ENCODE data around the gene MRPL12.

MRPL12 gene

DNA sequence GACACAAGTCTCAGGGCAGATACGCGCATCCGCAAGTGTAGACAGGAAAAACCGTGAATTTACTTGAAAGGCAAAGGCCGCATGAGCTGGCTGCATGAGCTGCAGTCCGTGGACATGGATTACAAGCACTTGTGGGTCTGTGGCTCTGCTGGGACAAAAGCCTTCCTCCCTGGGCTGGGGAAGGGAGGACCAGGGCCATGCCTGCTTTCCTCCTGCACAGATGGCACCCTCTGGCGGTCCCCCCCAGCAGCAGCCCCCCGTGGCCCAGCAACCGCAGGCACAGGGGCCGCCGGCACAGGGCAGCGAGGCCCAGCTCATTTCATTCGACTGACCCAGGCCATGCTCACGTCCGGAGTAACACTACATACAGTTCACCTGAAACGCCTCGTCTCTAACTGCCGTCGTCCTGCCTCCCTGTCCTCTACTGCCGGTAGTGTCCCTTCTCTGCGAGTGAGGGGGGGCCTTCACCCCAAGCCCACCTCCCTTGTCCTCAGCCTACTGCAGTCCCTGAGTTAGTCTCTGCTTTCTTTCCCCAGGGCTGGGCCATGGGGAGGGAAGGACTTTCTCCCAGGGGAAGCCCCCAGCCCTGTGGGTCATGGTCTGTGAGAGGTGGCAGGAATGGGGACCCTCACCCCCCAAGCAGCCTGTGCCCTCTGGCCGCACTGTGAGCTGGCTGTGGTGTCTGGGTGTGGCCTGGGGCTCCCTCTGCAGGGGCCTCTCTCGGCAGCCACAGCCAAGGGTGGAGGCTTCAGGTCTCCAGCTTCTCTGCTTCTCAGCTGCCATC, 1.7 kb upstream of the MRPL12 start (continued):
- TF ChIP-seq ZEB2 (tag by site-specific recombination; IDR thresholded peaks at IDR 0.05) (no peak; the same call in 1 of the 2 replicates), ZNF23 (tag by site-specific recombination; IDR thresholded peaks at IDR 0.05; ENCODE audit: borderline replicate concordance) (no peak), ZNF521 (tag by site-specific recombination; IDR thresholded peaks at IDR 0.05) (no peak), ZBTB17 (tag by site-specific recombination; IDR thresholded peaks at IDR 0.05) (no peak), ZNF561 (tag by site-specific recombination; IDR thresholded peaks at IDR 0.05; ENCODE audit: borderline replicate concordance) (peak; percentile 36; the same call in 1 of the 2 replicates), ZNF549 (tag by site-specific recombination; IDR thresholded peaks at IDR 0.05) (no peak), ZFP37 (tag by site-specific recombination; IDR thresholded peaks at IDR 0.05) (0 out of 2 replicates have a peak, but pooled peaks have one; percentile 35), YY2 (tag by site-specific recombination; IDR thresholded peaks at IDR 0.05) (no peak), ZNF514 (tag by site-specific recombination; IDR thresholded peaks at IDR 0.05) (no peak), ZNF391 (tag by site-specific recombination; IDR thresholded peaks at IDR 0.05; ENCODE audit: borderline replicate concordance, low read depth) (no peak), ZNF155 (tag by site-specific recombination; IDR thresholded peaks at IDR 0.05) (no peak), KLF9 (tag by site-specific recombination; IDR thresholded peaks at IDR 0.05; ENCODE audit: low read depth) (0 out of 2 replicates have a peak, but pooled peaks have one; percentile 24), WT1 (tag by site-specific recombination; IDR thresholded peaks at IDR 0.05) (peak; percentile 17; the same call in 1 of the 2 replicates), ZNF510 (tag by site-specific recombination; IDR thresholded peaks at IDR 0.05; ENCODE audit: insufficient replicate concordance) (no peak), KLF1 (tag by site-specific recombination; IDR thresholded peaks at IDR 0.05) (no peak), ZNF132 (tag by site-specific recombination; IDR thresholded peaks at IDR 0.05; ENCODE audit: borderline replicate concordance) (no peak), ZNF530 (tag by site-specific recombination; IDR thresholded peaks at IDR 0.05; ENCODE audit: low read depth) (no peak), YY1 (tag by site-specific recombination; IDR thresholded peaks at IDR 0.05) (no peak), SALL2 (tag by site-specific recombination; IDR thresholded peaks at IDR 0.05; ENCODE audit: borderline replicate concordance) (no peak)
- TF ChIP-seq, protein P1, sequence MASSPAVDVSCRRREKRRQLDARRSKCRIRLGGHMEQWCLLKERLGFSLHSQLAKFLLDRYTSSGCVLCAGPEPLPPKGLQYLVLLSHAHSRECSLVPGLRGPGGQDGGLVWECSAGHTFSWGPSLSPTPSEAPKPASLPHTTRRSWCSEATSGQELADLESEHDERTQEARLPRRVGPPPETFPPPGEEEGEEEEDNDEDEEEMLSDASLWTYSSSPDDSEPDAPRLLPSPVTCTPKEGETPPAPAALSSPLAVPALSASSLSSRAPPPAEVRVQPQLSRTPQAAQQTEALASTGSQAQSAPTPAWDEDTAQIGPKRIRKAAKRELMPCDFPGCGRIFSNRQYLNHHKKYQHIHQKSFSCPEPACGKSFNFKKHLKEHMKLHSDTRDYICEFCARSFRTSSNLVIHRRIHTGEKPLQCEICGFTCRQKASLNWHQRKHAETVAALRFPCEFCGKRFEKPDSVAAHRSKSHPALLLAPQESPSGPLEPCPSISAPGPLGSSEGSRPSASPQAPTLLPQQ (tag by site-specific recombination; IDR thresholded peaks at IDR 0.05) = 0 out of 2 replicates have a peak, but pooled peaks have one; percentile 37
- TF ChIP-seq, protein P2, sequence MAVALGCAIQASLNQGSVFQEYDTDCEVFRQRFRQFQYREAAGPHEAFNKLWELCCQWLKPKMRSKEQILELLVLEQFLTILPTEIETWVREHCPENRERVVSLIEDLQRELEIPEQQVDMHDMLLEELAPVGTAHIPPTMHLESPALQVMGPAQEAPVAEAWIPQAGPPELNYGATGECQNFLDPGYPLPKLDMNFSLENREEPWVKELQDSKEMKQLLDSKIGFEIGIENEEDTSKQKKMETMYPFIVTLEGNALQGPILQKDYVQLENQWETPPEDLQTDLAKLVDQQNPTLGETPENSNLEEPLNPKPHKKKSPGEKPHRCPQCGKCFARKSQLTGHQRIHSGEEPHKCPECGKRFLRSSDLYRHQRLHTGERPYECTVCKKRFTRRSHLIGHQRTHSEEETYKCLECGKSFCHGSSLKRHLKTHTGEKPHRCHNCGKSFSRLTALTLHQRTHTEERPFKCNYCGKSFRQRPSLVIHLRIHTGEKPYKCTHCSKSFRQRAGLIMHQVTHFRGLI (tag by site-specific recombination; IDR thresholded peaks at IDR 0.05) = no peak
- TF ChIP-seq, protein P3, sequence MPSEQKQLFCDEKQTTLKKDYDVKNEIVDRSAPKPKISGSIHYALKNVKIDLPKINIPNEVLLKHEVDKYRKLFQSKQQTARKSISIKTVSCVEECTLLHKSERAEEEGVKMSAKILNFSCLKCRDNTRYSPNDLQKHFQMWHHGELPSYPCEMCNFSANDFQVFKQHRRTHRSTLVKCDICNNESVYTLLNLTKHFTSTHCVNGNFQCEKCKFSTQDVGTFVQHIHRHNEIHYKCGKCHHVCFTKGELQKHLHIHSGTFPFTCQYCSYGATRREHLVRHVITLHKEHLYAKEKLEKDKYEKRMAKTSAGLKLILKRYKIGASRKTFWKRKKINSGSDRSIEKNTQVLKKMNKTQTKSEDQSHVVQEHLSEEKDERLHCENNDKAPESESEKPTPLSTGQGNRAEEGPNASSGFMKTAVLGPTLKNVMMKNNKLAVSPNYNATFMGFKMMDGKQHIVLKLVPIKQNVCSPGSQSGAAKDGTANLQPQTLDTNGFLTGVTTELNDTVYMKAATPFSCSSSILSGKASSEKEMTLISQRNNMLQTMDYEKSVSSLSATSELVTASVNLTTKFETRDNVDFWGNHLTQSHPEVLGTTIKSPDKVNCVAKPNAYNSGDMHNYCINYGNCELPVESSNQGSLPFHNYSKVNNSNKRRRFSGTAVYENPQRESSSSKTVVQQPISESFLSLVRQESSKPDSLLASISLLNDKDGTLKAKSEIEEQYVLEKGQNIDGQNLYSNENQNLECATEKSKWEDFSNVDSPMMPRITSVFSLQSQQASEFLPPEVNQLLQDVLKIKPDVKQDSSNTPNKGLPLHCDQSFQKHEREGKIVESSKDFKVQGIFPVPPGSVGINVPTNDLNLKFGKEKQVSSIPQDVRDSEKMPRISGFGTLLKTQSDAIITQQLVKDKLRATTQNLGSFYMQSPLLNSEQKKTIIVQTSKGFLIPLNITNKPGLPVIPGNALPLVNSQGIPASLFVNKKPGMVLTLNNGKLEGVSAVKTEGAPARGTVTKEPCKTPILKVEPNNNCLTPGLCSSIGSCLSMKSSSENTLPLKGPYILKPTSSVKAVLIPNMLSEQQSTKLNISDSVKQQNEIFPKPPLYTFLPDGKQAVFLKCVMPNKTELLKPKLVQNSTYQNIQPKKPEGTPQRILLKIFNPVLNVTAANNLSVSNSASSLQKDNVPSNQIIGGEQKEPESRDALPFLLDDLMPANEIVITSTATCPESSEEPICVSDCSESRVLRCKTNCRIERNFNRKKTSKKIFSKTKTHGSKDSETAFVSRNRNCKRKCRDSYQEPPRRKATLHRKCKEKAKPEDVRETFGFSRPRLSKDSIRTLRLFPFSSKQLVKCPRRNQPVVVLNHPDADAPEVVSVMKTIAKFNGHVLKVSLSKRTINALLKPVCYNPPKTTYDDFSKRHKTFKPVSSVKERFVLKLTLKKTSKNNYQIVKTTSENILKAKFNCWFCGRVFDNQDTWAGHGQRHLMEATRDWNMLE (tag by site-specific recombination; conservative IDR thresholded peaks at IDR 0.05; ENCODE audit: low read depth) = no peak
- TF ChIP-seq, protein P4, sequence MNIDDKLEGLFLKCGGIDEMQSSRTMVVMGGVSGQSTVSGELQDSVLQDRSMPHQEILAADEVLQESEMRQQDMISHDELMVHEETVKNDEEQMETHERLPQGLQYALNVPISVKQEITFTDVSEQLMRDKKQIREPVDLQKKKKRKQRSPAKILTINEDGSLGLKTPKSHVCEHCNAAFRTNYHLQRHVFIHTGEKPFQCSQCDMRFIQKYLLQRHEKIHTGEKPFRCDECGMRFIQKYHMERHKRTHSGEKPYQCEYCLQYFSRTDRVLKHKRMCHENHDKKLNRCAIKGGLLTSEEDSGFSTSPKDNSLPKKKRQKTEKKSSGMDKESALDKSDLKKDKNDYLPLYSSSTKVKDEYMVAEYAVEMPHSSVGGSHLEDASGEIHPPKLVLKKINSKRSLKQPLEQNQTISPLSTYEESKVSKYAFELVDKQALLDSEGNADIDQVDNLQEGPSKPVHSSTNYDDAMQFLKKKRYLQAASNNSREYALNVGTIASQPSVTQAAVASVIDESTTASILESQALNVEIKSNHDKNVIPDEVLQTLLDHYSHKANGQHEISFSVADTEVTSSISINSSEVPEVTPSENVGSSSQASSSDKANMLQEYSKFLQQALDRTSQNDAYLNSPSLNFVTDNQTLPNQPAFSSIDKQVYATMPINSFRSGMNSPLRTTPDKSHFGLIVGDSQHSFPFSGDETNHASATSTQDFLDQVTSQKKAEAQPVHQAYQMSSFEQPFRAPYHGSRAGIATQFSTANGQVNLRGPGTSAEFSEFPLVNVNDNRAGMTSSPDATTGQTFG (tag by site-specific recombination; IDR thresholded peaks at IDR 0.05; ENCODE audit: borderline replicate concordance) = no peak
- TF ChIP-seq, protein P5, sequence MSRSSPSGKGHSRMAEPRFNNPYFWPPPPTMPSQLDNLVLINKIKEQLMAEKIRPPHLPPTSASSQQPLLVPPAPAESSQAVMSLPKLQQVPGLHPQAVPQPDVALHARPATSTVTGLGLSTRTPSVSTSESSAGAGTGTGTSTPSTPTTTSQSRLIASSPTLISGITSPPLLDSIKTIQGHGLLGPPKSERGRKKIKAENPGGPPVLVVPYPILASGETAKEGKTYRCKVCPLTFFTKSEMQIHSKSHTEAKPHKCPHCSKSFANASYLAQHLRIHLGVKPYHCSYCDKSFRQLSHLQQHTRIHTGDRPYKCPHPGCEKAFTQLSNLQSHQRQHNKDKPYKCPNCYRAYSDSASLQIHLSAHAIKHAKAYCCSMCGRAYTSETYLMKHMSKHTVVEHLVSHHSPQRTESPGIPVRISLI (tag by site-specific recombination; IDR thresholded peaks at IDR 0.05) = no peak
- TF ChIP-seq, protein P6, sequence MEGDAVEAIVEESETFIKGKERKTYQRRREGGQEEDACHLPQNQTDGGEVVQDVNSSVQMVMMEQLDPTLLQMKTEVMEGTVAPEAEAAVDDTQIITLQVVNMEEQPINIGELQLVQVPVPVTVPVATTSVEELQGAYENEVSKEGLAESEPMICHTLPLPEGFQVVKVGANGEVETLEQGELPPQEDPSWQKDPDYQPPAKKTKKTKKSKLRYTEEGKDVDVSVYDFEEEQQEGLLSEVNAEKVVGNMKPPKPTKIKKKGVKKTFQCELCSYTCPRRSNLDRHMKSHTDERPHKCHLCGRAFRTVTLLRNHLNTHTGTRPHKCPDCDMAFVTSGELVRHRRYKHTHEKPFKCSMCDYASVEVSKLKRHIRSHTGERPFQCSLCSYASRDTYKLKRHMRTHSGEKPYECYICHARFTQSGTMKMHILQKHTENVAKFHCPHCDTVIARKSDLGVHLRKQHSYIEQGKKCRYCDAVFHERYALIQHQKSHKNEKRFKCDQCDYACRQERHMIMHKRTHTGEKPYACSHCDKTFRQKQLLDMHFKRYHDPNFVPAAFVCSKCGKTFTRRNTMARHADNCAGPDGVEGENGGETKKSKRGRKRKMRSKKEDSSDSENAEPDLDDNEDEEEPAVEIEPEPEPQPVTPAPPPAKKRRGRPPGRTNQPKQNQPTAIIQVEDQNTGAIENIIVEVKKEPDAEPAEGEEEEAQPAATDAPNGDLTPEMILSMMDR (tag by site-specific recombination; IDR thresholded peaks at IDR 0.05) = peak; percentile 90

Measured in HEK293 (cell line).